GM19035 (cell line): Measurements from ENCODE around the gene SDC3.

Source experiments
- ATAC-seq: cut with Tn5 transposase; IDR thresholded peaks from one replicate; pipeline ENCODE4 v1.9.1; 2021; ENCODE audit not compliant: unreplicated experiment

Gene SDC3

DNA sequence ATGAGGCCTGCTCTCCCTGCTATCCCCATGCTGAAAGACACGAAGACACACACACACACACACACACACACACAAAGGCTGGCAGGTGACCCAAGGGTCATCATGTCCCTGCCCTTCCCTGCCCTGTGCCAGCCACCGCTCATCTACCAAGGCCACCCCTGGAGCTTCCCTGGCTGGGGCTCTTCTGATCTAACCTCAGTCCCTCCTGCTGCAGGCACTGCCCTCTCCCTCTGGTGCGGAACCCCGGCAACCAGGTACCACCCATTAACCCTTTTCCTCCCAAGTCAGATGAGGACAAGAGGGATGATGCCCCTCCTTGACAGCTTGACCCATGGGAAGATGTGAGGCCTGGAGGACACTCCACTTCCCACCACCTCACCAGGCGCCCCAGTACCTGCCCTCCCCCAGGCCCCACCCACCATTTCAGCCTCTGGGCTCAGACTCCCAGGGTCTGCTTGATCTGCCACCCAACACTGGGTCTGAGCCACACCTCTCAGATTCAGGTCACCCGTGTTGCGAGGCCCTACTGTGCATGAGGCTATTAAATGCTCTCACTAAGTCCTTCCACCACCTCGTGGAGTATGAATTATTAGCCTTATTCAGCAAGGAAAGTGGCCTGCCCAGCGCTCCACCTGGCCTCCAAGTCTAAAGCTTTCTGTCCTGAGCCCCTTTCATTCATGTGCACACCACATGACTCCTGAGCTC, 2.5 kb downstream of the SDC3 start:
- no peak for ATAC-seq

DNA sequence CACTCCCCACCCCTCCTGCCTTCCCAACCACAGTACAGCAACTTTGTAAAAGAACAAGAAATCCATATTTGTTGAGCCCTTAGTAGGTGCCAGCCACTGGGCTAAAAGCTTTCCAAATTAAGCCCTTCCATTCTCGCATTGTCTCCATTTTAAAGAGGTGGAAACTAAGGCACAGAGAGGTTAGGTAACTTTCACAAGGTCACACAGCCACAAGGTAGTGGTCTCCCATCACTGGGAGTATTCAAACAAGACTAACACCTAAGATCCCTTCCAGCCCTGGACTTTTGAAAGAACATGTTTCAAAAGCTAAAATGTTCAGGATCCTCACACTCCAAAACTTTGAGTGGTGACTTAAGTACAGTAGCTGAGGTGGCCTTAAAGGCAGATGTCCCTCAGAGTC, 3.2 kb downstream of the SDC3 start:
- no peak for ATAC-seq

DNA sequence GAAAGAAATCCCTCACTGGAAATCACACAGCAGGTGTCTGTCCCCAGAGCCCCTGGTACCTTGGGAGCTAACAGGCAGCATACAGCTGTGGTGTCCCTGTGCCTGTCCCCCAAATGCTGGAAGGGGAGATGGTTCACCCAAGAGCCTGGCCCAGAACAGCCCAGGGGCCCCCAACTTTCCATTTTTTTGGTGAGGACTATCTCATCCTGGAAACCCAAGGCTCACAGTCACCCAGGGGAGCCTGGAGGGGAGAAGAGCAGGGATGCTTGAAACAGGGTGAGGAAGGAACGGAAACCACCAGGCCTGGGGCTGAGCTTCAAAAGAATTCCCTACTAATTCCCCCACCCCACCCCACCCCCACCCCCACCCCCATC, 3.6 kb downstream of the SDC3 start:
- ATAC-seq = no peak

DNA sequence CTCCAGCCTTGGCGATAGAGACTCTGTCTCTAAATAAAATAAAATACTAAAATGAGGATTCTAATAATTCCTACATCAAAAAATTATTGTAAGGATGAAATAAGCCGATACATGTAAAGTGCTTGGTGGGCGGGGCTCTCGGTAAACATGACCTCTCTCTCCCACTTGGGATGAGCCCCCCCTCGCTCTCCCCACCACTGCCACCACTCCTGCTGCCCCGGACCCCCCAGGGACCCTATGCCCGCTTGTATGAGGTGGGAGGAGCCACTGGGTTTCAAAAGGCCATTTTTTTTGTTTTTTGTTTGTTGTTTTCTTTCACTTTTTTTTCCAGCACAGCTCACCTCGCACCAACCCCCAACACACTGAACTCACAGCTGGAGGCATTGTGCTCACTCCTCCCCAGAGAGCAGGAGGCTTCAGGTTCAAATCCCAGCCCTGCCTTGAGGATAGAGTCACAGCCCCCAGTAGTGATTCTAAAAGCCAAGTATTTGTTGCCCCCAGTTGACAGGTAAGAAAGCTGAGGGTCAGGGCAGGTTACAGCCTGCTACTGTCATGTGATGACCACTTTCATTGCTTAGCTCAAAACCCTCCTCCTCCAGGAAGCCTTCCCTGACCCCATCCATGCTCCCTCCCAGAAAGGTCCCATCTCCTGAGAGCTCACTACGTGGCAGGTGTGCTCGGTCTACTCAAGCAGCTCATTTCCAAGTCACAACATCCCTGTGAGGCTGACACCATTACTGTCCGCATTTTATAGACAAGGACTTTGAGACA, 4.2 kb downstream of the SDC3 start:
- no peak for ATAC-seq

DNA sequence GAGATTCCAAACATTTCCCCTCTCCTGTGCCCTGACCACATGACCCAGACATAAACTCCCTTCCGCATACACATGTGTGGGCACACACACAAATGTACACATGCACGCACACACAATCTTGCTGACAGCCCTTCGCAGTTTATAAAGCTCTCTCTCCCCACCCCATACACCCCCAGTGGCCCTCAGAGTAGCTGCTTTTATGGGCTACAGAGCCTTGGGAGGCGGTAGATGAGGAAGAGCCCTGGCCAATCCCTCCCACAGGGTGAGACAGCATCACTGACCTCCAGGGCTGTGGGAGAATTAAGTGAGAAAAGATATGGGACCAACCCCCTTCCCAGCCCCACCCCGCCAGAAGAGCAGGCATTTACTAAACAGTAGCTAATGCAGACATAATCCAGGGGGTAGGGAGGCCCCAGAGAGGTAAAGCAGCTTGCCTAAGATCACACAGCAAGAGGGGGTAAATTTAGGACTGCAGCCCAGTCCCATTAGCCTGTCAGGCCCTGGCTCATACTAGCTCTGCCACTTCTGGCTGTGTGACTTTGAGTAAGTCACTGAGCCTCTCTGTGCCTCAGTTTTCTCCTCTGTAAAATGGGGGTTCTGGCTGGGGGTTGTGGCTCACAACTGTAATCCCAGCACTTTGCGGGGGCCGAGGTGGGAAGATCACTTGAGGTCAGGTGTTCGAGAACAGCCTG, 5.1 kb downstream of the SDC3 start:
- ATAC-seq = no peak

DNA sequence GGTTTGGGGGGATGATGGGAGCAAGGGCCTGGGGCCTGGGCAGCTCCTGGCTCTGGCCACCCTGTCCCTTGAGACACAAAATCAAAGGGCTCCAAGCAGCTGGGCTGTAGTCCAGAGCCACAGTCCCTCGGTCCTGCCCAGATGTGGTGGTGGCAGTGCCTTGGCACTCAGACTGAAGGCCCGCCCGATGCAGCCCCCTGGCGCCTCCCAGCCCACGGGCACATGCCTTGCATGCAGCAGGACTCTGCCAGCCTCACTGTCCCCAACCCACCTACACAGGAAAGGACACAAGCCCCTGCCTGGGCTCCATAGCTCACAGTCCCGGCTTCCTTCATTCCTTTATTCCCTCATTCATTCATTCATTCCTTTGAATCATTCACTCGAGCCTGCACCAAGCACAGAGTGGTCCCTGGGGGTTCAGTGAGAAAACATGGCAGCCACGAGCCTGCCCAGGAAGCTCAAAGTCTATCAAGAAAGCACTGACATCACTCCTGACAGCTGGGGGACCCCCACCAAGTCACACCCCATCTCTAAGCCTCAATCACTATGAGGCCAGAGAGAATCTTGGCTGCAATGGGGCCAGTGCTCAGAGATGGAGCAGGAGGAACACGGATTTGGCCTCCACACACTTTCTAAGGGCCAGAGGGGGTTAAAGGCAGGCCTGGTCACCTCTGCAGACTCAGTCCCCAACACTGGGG, 5.8 kb downstream of the SDC3 start:
- no peak for ATAC-seq

DNA sequence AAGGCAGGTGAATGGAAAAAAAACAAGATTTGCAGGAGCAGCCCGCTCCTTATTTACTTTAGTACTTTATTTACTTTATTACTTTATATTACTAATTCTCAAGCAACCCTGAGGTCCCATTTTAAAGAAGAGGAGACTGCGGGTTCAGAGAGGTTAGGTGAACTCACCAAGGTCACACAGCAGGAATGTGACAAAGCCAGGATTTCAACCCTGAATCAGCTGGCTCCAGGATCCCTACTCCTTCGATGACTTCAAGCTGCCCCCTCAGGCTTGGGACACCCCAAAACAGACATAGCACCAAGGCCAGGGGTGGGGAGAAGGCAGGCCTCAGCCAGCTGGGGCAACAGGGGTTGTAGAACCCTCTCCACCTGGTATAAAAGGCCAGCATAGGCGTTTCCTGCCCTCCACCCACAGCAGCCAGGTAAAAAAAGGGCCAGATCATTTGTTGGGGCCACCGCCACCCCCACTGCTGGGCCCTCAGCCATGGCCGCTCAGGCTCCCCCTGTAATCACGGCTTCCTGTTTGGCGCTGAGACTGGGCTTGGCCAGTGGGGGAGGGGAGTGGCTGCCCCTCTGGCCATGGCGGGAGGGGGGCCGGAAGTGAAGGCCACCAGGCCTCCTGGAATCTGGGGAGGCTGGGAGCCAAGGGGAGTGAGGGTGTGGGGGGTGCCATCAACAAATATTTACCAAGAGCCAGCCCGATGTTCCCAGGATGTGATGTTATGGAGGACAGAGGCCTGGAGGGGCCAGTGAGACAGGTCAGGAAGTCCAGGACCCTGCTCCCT, 6.6 kb downstream of the SDC3 start:
- no peak for ATAC-seq

DNA sequence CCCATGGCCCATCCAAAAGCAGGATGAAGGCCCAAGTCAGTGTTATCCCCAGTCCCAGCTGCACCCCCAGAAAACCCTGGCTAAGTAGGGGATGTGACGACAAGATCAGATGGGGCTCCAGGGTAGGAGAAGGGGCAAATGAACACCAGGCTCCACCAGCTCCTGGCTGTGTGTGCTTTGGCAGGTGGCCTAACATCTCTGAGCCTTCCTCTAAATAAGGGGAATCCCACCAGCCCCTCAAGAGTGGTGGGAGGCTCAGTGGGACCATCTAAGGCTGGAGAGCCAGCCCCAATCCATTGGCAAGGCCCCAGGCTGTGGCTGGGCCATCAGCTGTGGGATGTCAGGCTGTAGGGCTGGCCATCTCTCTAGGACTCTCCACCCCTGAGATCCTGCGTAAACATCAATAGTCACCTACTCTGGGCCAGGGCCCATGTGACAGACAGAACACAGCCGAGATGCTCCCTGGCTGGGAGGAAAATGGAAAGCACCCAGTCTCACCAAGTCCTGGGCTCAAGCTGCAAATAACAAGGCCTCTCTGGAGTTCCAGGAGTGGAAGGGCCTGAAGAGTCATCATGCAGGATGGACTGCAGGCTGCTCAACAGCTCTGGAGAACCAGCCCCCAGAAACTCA, 7.5 kb downstream of the SDC3 start:
- ATAC-seq = no peak

DNA sequence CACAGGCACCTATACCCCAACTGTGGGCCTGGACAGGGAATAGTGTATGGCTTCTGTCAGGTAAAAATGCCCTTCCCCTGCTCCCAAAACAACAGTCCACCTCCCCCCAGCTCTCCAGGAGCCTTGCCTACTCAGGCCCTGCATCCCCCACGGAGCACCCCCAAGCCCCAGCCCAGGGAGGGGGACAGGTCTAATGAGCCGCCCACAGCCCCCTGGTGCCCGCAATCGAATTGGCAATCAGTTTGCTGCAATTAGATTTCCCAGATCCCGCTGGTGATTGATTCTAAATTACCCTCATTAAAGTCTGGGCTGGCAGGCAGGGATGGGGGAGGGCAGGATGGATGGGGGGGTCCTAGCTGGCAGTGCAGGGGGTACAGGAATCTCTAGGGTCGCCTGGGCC, 8.1 kb downstream of the SDC3 start:
- no peak for ATAC-seq

DNA sequence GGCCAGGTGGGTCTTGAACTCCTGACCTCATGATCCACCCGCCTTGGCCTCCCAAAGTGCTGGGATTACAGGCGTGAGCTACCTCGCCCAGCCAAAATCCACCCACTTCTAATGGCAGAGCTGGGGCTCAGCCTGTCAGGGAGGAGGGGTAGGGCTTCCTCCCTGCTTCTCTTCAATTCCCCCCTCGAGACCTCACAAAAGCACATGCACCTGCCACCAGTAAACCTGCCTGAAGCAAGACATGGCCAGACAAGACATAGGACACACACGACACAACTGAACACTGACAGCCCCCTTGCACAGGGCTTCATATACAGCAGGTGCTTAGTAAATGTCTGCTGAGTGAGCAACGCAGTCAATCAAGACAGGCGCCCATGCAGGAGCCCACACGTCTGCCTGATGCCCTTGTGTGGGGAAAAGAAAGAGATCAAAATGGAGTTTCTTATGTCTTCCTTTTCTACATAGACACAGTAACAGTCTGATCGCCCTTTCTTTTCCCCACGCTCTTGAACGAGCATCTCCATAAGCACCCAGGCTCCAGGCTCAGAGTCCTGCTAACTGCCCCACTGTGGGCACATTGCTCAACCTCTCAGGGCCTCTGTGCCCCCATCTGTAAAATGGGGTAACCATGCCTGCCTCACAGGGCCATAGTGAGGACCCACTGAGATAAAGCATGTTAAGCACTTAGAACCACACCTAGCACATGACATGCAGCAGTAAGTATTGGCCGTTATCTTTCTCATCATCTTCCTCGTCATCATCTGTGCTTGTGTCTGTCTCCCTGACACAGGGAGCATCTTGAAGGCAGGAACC, 8.8 kb downstream of the SDC3 start:
- ATAC-seq = no peak

DNA sequence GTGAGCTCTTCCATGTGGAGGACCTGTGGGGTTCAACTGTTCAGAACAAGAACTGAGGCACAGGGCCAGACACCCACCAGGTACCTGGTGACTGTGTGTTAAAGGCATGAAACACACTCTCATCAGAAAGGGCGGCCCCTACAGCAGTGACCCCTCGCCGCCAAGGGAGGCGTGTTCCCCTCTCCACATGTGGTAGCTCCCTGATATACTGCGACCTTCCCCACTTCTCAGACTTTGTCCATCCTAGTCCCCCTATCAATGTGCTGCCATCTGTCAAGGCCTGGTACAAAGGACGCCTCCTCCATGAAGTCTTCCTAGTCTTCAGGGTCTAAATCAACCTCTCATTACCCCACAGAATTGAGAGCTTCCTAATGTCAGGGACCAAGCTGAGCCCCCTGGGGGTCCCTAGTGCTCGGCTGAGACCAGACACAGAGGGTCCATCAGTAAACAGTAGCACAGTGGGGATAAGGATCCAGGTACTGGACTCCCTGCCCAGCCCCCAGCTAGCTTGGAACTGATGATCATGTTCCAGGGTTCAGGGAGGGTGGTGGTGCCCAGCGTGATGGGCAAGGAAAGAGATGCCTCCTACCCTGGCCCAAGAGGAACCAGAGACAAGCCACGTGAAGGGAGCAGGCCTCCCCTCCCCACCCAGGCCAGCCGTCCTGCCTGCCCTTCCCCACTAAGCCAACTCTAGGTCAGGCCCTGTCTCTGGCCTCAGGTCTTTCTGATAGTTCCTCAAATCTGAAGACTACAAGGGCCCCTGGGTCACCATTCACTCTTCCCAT, 10.3 kb downstream of the SDC3 start:
- no peak for ATAC-seq

DNA sequence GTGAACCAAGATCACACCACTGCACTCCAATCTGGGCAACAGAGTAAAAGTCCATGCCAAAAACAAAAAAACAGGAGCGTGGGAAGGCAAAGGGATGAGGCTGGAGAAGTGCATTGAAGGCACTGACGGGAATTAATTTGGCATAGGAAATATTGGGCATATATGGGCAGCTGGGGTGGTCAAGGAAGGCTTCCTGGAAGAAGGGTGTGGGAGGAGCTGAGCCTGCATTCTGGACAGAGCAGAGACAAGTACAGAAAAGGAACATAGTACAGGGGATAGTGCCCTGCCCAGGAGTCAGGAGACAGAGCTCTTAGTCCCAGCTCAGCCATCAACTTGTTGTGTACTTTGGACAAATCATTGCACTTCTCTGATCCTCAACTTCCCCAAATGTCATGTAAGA, 11.7 kb downstream of the SDC3 start:
- ATAC-seq = no peak

DNA sequence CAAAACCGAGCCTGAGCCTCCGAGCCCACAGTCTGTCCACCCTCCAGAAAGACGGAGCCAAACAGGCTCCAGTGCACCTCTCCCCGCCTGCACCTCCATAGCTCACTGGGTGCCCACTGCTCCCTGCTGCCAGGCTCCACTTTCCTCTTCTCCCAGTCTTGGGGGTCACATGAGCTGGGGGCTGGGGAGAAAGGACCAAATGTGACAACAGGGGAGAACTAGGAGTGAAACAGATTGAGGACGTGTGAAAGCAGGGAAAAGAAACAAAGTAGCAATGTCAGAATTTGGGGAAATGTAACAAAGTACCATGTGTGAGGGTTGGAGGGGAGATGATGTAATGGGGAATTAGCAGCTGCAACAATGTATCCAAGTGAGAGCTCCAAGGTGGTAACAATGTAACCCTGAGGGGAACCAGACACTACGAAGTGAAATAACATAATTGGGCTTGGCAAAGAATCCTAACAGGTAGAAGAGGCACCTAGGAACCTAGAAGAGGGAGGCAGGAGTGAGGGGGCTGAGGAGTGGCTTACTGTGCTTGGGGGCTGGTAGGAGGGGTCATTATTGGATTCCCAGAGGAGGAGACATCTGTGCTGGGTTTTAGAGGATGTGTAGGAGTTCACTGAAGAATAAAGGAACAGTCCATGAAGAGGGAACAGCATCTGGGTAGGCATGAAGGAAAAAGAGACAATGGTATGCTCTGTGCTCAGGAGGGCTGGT, 12.5 kb downstream of the SDC3 start:
- no peak for ATAC-seq

DNA sequence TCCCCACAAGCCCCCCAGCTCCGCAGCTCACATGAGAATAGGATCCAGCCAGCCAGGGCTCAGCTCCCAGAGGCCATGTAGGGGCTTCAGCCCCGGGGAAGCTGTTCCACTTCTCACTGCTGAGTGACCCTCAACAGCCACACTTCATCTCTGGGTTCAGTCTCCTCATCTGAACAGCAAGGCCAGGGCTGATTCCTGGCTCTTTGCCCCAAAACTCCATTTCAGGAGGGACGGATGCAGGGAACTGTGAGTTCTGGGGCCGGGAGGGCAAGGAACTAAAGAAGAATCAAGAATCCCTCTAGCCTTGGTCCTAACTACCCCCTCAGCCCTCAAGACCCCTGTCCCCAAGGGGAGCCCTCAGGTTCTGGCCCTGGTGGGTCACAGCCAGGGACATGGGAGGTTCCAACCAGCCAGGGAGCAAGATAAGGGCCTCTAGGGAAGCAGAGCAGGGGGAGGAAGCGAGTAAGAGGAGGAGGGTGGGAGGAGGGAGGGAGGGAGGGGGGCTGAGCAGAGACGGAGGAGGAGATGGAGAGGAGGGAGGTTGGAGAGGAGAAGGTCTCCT, 13.1 kb downstream of the SDC3 start:
- ATAC-seq = no peak

DNA sequence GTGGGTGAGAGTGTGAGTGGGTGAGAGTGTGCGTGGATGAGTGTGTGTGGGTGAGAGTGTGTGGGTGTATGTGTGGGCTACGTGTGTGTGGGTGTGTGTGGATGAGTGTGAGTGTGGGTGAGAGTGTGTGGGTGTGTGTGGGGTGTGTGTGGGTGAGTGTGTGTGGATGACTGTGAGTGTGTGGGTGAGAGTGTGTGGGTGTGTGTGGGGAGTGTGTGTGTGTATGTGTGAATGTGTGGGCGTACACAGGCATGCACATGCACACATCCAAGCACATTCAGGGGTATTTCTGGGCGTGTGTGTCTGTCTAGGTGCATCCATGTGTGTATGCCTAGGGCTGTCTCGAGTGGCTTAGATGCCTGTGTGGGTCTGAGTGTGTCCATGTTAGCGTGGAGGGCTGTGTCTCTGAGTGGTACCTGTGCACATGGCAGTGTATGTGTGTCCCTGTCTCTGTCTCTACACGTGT, 14.0 kb downstream of the SDC3 start:
- ATAC-seq = no peak

DNA sequence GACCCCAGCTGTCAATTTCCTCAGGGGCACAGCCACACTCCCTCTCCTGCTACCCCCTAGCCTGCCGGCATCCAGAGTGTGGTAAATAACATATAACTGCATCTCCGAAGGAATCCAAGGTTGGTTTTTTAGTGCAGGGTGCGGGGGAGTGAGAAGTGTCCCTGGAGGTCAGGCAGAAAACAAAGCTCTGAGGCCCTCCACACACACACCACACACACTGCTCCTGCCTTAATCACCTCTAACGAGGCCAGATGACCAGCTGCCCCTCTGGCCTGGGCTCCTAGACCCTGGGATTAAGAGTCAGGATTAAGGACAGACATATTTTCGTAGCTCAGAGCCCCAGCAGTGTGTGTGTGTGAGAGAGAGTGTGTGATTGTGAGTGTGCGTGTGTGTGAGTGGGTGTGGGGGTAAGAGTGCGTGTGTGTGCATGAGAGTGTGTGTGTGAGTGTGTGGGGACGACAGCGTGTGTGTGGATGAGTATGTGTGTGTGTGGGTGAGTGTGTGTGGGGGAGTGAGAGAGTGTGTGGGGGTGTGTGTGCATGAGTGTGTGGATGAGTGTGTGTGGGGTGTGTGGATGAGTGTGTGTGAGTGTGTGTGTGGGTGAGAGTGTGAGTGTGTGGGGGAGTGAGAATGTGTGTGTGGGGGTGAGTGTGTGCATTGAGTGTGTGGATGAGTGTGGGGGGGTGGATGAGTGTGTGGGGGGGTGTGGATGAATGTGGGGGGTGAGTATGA, 14.6 kb downstream of the SDC3 start:
- ATAC-seq = no peak

DNA sequence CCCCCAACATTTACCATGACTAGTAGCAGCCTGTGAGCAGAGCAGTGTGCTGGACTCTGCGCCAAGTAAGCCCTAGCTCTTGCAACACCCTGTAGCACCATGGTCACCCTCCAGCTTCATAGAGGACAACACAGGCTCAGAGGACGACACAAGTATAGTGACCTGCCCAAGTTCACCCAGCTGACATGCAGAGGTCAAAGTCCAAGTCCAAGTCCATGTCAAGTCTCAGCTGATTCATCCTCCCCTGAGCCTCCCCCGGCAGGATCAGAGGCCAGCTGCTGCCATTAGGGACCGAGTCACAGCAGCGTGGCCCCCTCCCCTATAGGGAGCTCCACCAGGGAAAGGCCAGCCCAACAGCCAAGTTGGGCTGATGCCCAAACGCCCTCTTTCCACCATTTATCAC, 15.9 kb downstream of the SDC3 start:
- ATAC-seq = no peak
